GM19324 (cell line): ENCODE data around the gene PYGO2.

ENCODE experiments used
- ATAC-seq: cut with Tn5 transposase; IDR thresholded peaks from one replicate; pipeline ENCODE4 v1.9.1; 2021; ENCODE audit warnings: mild to moderate bottlenecking, moderate library complexity; ENCODE audit not compliant: unreplicated experiment, low FRiP score

The PYGO2 gene

GRCh38 chr1:154966111-154966510 is 4.5 kb upstream of the PYGO2 start:
- ATAC-seq, result no peak

- no peak for ATAC-seq
These were observed 2.8 kb upstream of the PYGO2 start for GRCh38 chr1:154964359-154964758.

- no peak for ATAC-seq
These were observed 2.1 kb upstream of the PYGO2 start for GRCh38 chr1:154963643-154964042.

GRCh38 chr1:154962795-154963330 is 1.3 kb upstream of the PYGO2 start:
- ATAC-seq, result no peak

GRCh38 chr1:154962156-154962749 is 671 bp upstream of the PYGO2 start:
- peak; percentile 9 for ATAC-seq

- ATAC-seq, result no peak
These were observed 991 bp downstream of the PYGO2 start for GRCh38 chr1:154960446-154961136.

- no peak for ATAC-seq
These were observed 2.2 kb downstream of the PYGO2 start for GRCh38 chr1:154959426-154959780.

GRCh38 chr1:154958681-154959425 is 2.7 kb downstream of the PYGO2 start:
- ATAC-seq, result no peak

- no peak for ATAC-seq
These were observed 3.5 kb downstream of the PYGO2 start for GRCh38 chr1:154958036-154958435.

GRCh38 chr1:154957091-154957657 is 4.4 kb downstream of the PYGO2 start:
- ATAC-seq, result no peak

- no peak for ATAC-seq
These were observed 5.0 kb downstream of the PYGO2 start for GRCh38 chr1:154956544-154956941.

GRCh38 chr1:154955718-154956543 is 5.7 kb downstream of the PYGO2 start, which contains the start of gene PBXIP1:
Gene PBXIP1 (minus strand): TSS chr1:154956099. CDS start chr1:154953721, 2,378 bp downstream.
- ATAC-seq, result peak; percentile 51

- ATAC-seq, result peak; percentile 36
These were observed 6.4 kb downstream of the PYGO2 start for GRCh38 chr1:154955039-154955717.

GRCh38 chr1:154954541-154954940 is 7.0 kb downstream of the PYGO2 start:
- no peak for ATAC-seq

- no peak for ATAC-seq
These were observed 8.0 kb downstream of the PYGO2 start for GRCh38 chr1:154953611-154954038.

GRCh38 chr1:154952664-154953063 is 8.9 kb downstream of the PYGO2 start:
- ATAC-seq, result no peak

GRCh38 chr1:154951901-154952657 is 9.5 kb downstream of the PYGO2 start:
- no peak for ATAC-seq

- no peak for ATAC-seq
These were observed 13.5 kb downstream of the PYGO2 start for GRCh38 chr1:154948079-154948478.
